ENCODE data around the gene HCFC2.

GRCh38 chr12:104080764-104081163, 16.4 kb downstream of the HCFC2 start:
- TF ChIP-seq CTCF (IDR thresholded peaks at IDR 0.05 in 8 of 11, conservative IDR thresholded peaks at IDR 0.05 in 3 of 11): no peak
- no peak for TF ChIP-seq POLR2A (IDR thresholded peaks at IDR 0.05)
- no peak for TF ChIP-seq POLR2AphosphoS5 (IDR thresholded peaks at IDR 0.05)
